HG02759 (cell line): ENCODE measurements around the gene HDAC9.
"Not testable (repeated sequence)": the region's sequence is repeated elsewhere in the genome, so short reads cannot be mapped to it uniquely, and the experiment has no call there.

Experiments used
- ATAC-seq: cut with Tn5 transposase; IDR thresholded peaks from one replicate; pipeline ENCODE4 v1.9.1; 2021; ENCODE audit warnings: mild to moderate bottlenecking, moderate library complexity; ENCODE audit not compliant: unreplicated experiment

Gene HDAC9

GRCh38 chr7:18936265-18936664, 440.7 kb downstream of the HDAC9 start:
- ATAC-seq = no peak

- no peak for ATAC-seq
These were observed 444.4 kb downstream of the HDAC9 start for GRCh38 chr7:18939771-18940592.

- ATAC-seq = no peak
These were observed 445.1 kb downstream of the HDAC9 start for GRCh38 chr7:18940593-18941134.

GRCh38 chr7:18941207-18941606, 445.7 kb downstream of the HDAC9 start:
- ATAC-seq = no peak

- ATAC-seq = no peak
These were observed 453.0 kb downstream of the HDAC9 start for GRCh38 chr7:18948521-18948920.

DNA sequence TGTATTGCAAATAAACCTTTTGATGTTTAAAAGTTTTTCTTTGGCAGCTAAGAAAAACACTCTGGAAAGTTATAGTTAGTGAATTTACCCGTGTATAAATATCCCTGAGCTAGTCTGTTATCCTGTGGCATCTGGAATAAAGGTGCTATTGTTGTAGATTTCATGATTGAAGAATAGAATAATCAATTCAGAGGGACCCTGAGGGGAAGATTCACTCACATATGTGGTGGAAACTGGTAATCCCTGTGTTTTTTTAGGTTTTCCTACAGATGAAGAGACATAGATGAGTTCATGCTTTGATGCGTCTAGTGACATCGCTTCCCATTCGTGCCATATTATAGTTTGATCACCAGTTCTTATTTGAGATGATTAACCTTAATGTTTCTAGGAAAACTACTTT, 457.3 kb downstream of the HDAC9 start:
- ATAC-seq = no peak

DNA sequence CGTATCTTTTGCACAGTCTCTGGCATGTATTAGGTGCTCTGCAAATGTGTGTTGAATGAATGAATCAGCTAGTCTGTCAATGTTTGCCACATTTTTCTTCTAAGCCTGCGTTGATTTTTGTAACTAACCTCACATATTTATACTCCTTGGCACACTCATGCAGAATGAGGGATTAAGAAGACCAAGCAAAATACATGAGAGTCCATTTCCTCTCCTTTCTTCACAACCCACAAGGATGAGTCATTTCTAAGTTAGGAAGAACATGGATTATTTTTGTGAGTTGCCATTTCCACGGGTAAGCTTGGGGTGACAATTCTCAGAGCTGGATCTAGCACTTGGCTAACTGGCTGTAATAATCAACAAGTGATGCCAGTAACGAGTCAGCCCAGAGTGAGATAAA, 463.1 kb downstream of the HDAC9 start:
- ATAC-seq = no peak

- no peak for ATAC-seq
These were observed 465.2 kb downstream of the HDAC9 start for GRCh38 chr7:18960725-18961124.

GRCh38 chr7:18962031-18962430, 466.5 kb downstream of the HDAC9 start:
- no peak for ATAC-seq

DNA sequence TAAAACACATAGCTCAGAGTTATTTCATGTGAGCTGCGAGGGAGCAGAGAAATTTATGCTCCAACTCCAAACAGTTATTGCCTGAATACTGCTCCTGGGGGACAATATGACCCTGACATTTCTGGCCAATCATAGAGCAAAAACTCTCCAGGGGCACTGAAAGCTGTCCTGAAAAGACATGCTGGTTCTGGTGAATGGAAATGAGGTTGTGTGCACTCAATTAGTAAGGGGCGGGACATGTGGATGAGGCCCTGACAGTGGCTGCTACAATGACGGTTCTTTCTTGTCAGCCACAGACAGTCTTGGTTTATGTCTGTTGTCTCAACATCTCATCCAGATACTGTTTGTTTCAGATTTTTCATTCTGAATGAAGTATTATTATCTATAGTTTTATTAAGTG, 470.1 kb downstream of the HDAC9 start:
- no peak for ATAC-seq

- ATAC-seq = not testable (repeated sequence)
These were observed 472.2 kb downstream of the HDAC9 start for GRCh38 chr7:18967755-18968154.

DNA sequence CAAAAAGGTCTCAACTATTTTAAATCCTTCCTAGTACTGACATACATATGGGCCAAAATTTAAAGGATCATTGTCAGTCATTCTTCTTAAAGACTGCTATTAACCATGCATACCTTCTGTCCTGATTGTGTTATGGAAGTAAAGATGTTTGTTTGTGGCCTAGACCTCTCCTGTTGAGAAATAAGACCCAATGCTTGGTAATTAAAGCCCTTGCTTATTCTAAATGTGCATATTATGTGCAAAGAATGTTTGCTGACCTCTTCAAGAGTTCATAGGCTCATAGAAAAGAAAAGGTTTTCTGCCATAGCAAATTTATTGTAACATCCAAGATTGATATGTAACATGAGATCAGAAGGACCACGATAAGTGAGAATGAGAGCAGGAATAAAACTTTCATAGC, 476.3 kb downstream of the HDAC9 start:
- no peak for ATAC-seq

DNA sequence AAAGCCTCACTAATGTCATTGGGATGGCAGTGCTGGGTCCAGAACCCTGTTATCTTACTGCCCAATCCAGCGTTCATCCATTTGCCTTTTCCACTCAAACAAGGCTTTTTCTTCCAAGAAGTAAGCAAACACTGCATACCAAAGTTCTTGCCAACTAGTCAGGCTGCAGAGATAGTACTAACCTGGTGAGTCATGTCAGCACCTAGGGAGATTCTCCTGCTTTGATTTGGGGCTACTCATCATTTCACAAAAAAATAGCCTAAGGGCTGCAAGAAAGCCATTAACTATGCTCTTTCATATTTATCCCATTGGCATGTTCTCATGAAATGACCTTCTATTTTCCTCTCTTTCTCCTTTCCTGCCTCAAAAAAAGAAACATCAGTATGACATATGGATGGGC, 479.3 kb downstream of the HDAC9 start:
- ATAC-seq = no peak

DNA sequence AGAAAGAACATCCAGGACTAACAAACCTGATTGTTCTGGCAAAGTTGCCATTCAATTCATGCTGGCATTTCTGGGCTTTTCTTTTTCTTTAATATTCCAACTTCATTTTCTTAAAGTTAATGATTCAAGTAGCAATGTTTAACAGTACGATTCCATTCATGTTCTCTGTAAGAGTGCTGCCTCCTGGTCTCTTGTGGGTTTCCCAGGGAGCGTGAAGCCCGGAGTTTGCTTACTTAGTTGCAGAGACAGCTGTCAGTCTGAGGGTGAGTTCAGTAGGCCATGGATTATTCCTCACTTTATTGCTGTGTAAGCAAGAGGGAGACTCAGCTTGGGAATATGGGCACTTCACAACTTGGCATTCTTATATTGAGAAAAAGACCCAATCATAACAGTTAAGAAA, 479.7 kb downstream of the HDAC9 start:
- no peak for ATAC-seq

- ATAC-seq = no peak
These were observed 480.2 kb downstream of the HDAC9 start for GRCh38 chr7:18975689-18976280.

DNA sequence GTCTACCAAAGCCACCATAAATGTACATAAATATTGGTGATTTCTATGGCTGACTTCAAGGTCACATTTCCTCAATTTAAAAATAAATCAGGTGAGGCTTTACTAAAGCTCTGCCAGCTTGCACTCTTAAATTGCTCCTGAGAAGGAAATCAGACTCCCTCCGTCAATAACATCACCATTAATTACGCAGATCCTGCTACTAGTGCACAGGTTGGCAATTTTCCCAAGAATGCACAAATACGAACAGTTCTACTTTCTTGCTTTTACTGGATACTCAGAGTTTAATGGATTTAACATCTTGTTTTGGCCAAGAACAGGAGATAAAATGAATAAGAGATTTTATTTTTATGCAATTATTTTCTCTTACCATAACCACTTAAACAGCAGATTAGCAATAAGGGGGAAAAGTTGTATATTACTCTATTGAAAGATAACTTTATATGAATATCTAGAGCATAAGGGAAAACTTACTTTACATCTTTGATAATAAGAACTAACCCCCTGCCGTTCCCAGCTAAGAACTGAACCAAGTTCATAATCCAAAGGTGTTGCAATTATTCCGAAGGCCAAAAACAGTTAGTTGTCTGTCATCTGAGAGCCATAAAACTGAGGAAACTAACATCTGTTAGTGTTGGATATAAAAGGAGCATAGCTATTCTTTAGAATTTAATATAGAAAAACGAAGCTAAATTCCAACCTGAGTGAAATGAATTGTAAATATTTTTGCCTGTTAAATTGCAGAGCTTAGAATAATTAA, 481.3 kb downstream of the HDAC9 start:
- ATAC-seq = no peak

GRCh38 chr7:18978108-18978495, 482.6 kb downstream of the HDAC9 start:
- ATAC-seq = no peak

- ATAC-seq = not testable (repeated sequence)
These were observed 495.2 kb downstream of the HDAC9 start for GRCh38 chr7:18990700-18991099.

- ATAC-seq = no peak
These were observed 498.6 kb downstream of the HDAC9 start for GRCh38 chr7:18993933-18994668.

DNA sequence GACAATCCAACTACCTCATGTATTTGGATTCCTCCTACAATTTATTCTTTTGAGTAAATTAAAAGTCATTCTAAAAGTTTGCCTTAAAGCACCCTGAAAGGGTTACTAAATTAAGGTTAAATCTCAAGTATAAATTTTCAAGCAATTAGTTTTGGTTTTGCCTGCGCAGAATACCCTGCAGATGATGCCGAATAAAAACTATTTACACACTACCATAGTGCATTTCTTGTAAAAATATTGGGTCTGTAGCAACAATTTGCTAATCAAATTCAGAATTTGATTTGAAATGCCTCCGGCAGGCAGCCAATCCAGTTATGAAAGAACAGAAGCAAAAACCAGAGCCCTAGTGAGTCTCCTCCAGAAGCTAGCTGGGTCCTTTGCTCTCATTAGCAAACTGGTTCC, 499.7 kb downstream of the HDAC9 start:
- no peak for ATAC-seq
